ENCODE data around the gene CA5A. TPM values are rescaled to one million over a fixed set of nuclear protein-coding genes. Genes with fewer than 3 reads are reported as not detected.

CA5A gene
- total and polyA plus RNA-seq, 9 of the 15 experiments (the other 6 are each of a cell fraction or from before 2014, with no cell fraction given) = not detected

GRCh38 chr16:87860553-87861299 lies 75.6 kb downstream of the CA5A start (continued):
- TF ChIP-seq ZFP91 (CRISPR knock-in tag; IDR thresholded peaks at IDR 0.05) = no peak
- TF ChIP-seq HDAC2 (IDR thresholded peaks at IDR 0.05) = no peak
- no peak for TF ChIP-seq BRCA1 (IDR thresholded peaks at IDR 0.05)
- no peak for TF ChIP-seq BRCA1 (CRISPR knock-in tag; IDR thresholded peaks at IDR 0.05)
- TF ChIP-seq ZNF431 (CRISPR knock-in tag; IDR thresholded peaks at IDR 0.05) = no peak
- no peak for TF ChIP-seq LARP7 (IDR thresholded peaks at IDR 0.05)
- no peak for TF ChIP-seq KDM2B (CRISPR knock-in tag; IDR thresholded peaks at IDR 0.05)
- TF ChIP-seq FOS (IDR thresholded peaks at IDR 0.05; ENCODE audit: extremely low read depth, insufficient read length) = no peak
- 0 out of 2 replicates have a peak, but pooled peaks have one; percentile 22 for TF ChIP-seq BACH1 (tag; IDR thresholded peaks at IDR 0.05)
- TF ChIP-seq ZBTB40 (IDR thresholded peaks at IDR 0.05) = no peak
- no peak for TF ChIP-seq ZBTB40 (CRISPR knock-in tag; IDR thresholded peaks at IDR 0.05)
- TF ChIP-seq ZNF589 (CRISPR knock-in tag; IDR thresholded peaks at IDR 0.05; ENCODE audit: low read depth) = no peak
- TF ChIP-seq MTF1 (CRISPR knock-in tag; IDR thresholded peaks at IDR 0.05; ENCODE audit: borderline replicate concordance) = no peak
- peak; percentile 91 for TF ChIP-seq NFE2 (IDR thresholded peaks at IDR 0.05; ENCODE audit: low read depth)
- no peak for TF ChIP-seq ZNF586 (CRISPR knock-in tag; conservative IDR thresholded peaks at IDR 0.05)
- peak; percentile 69 for TF ChIP-seq RBFOX2 (IDR thresholded peaks at IDR 0.05; ENCODE audit: low read depth, low read length)
- no peak for TF ChIP-seq NFRKB (IDR thresholded peaks at IDR 0.05; ENCODE audit: low read depth)

Measured in K562 (cell line).